ENCODE data around the gene TRPV3.
"Not testable (repeated sequence)": the region's sequence is repeated elsewhere in the genome, so short reads cannot be mapped to it uniquely, and the experiment has no call there.

TRPV3 gene

GRCh38 chr17:3573246-3574100 lies 15.9 kb upstream of the TRPV3 start:
- no peak for DNase-seq

GRCh38 chr17:3572231-3572630 lies 14.6 kb upstream of the TRPV3 start:
- no peak for DNase-seq

GRCh38 chr17:3571043-3571900 lies 13.7 kb upstream of the TRPV3 start:
- DNase-seq, result no peak

GRCh38 chr17:3569534-3570137 lies 12.0 kb upstream of the TRPV3 start:
- DNase-seq, result no peak

GRCh38 chr17:3566551-3566950 lies 8.9 kb upstream of the TRPV3 start:
- no peak for DNase-seq

GRCh38 chr17:3565143-3565542 lies 7.5 kb upstream of the TRPV3 start:
- DNase-seq, result no peak

GRCh38 chr17:3564241-3564640 lies 6.6 kb upstream of the TRPV3 start:
- DNase-seq, result not testable (repeated sequence)

GRCh38 chr17:3559270-3559645 lies 1.6 kb upstream of the TRPV3 start:
- no peak for DNase-seq

GRCh38 chr17:3558603-3559269 lies 1.1 kb upstream of the TRPV3 start:
- DNase-seq, result no peak

- DNase-seq, result no peak
Measured at GRCh38 chr17:3556916-3557767, 470 bp downstream of the TRPV3 start.

- no peak for DNase-seq
Measured at GRCh38 chr17:3556239-3556915, 1.2 kb downstream of the TRPV3 start.

GRCh38 chr17:3555189-3555796 lies 2.3 kb downstream of the TRPV3 start:
- no peak for DNase-seq

- DNase-seq, result no peak
Measured at GRCh38 chr17:3554440-3554839, 3.2 kb downstream of the TRPV3 start.

GRCh38 chr17:3553419-3554401 lies 3.9 kb downstream of the TRPV3 start:
- no peak for DNase-seq

GRCh38 chr17:3552916-3553315 lies 4.7 kb downstream of the TRPV3 start:
- DNase-seq, result no peak

GRCh38 chr17:3551189-3551588 lies 6.4 kb downstream of the TRPV3 start:
- no peak for DNase-seq

GRCh38 chr17:3549610-3550162 lies 7.9 kb downstream of the TRPV3 start:
- DNase-seq, result no peak

GRCh38 chr17:3547628-3548027 lies 10.0 kb downstream of the TRPV3 start:
- DNase-seq, result no peak

GRCh38 chr17:3546997-3547396 lies 10.6 kb downstream of the TRPV3 start:
- no peak for DNase-seq

Data from NCI-H1436 treated with DMSO at 0.1 percent for 48 hours (cell line).